GM19324 (cell line): ENCODE results near the gene TIGD6.

ENCODE experiments used
- ATAC-seq: cut with Tn5 transposase; IDR thresholded peaks from one replicate; pipeline ENCODE4 v1.9.1; 2021; ENCODE audit warnings: mild to moderate bottlenecking, moderate library complexity; ENCODE audit not compliant: unreplicated experiment, low FRiP score

Gene TIGD6

DNA sequence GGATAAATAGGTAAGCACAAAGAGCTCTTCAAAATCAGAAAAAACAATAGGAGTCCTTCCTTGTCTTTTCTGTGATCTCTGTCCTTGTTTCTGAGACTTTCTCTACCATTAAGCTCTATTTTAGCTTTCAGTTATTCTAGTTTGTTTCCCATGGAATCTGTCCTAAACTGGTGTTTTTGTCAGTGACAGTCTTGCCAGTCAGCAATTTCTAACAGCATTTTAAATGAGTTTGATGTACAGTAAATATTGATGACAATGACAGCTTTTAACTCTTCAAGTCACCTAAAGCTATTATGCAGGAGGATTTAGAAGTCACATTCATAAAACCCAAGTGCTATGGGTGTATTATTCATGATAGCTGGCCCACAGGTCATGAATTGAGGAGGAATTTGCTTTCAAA is 17.9 kb downstream of the TIGD6 start:
- no peak for ATAC-seq

GRCh38 chr5:149981206-149981605 is 19.2 kb downstream of the TIGD6 start:
- ATAC-seq, result no peak

GRCh38 chr5:149979896-149980295 is 20.6 kb downstream of the TIGD6 start:
- ATAC-seq, result no peak

- ATAC-seq, result no peak
These were observed 25.0 kb downstream of the TIGD6 start for GRCh38 chr5:149975409-149975808.

GRCh38 chr5:149969181-149969930 is 31.1 kb downstream of the TIGD6 start:
- no peak for ATAC-seq

DNA sequence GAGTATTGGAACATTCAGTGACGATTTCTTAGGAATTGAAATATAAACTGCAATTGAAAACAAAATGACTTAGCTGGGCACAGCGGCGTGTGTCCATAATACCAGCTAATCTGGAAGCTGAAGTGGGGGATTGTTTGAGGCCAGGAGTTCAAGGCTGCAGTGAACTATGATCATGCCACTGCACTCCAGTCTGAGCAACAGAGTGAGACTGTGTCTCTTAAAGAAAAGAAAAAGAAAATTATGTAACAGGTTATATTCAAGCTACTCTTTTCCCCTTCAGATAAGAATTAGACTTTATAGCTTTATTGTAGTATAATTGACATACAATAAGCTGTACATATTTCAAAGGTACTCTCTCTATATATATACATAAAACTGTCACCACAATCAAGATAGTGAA is 33.5 kb downstream of the TIGD6 start:
- no peak for ATAC-seq

GRCh38 chr5:149963729-149964128 is 36.7 kb downstream of the TIGD6 start:
- ATAC-seq, result no peak

DNA sequence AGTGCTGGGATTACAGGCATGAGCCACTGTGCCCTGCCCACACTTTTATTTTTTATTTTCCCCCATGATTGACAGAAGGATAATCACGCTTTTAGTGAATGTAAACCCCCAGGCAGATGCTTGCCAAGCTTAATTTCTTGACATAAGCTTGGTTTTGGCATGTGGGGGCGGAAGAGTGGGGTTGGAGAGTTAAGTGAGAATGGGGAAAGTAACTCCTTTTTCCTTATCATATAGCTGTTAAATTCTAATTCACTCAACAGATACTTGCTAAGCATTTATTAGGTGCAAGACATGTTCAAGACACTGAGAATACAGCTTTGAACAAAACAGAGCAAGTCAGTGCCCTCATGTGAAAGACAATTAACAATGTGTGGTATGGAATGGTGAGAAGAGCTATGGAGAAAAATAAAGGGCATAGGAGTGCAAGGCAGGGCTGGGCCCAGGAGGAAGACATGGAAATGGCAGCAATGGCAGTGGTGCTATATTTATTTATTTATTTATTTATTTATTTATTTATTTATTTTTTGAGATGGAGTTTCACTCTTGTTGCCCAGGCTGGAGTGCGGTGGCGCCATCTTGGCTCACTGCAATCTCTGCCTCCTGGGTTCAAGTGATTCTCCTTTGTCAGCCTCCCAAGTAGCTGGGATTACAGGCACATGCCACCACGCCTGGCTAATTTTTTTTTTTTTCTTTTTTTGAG is 37.7 kb downstream of the TIGD6 start:
- ATAC-seq, result no peak

- no peak for ATAC-seq
These were observed 38.5 kb downstream of the TIGD6 start for GRCh38 chr5:149961957-149962409.

- no peak for ATAC-seq
These were observed 39.2 kb downstream of the TIGD6 start for GRCh38 chr5:149961186-149961685.

DNA sequence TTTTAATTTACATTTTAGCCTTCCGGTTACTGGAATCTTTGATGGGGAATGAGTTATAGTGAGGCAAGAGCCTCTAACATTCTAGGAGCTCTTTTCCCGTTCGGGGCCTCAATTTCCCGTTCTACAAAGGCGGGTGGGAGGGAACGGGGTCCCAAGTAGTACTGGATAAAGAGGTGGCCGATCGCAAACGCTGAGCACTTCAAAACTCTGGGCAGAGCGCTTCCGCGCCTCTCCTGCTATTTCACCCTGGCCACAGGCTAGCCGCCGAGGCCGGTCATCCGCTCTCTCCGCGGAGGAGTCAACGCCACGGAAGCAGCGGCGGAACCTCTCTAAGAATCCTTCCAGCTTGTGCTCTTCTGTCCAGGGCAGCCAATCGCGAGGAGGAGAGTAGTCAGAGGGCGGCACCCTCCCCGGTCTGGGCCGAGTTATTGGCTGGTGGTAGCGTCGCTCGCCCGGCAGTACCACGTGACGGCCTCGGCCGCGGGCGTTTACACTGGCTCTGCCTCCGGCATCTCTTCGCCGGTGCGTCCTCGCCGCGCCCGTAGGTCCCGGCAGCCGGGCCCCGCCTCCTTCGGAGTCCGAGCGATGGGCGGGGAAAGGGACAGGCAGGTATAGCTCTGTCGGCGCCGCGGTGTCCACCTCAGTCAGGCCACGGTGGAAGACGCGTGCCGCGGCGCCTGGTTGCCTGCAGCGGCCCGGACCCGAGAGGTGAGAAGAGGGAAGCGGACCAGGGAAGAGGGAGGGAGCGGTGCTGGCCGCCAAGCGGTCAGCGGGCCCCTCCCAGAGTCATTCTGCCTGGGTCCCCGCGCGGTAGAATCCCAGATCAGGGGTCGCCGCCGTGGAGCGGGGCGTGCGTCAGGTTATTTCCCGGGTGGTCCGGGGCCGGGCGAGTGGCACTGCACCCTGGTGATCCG is 39.9 kb downstream of the TIGD6 start, which contains the start of gene SLC26A2:
SLC26A2 (plus strand) TSS at position 487 of the 914 bp plus-strand sequence. CDS start 16,895 bp downstream, outside the sequence.
- peak; percentile 100 for ATAC-seq

DNA sequence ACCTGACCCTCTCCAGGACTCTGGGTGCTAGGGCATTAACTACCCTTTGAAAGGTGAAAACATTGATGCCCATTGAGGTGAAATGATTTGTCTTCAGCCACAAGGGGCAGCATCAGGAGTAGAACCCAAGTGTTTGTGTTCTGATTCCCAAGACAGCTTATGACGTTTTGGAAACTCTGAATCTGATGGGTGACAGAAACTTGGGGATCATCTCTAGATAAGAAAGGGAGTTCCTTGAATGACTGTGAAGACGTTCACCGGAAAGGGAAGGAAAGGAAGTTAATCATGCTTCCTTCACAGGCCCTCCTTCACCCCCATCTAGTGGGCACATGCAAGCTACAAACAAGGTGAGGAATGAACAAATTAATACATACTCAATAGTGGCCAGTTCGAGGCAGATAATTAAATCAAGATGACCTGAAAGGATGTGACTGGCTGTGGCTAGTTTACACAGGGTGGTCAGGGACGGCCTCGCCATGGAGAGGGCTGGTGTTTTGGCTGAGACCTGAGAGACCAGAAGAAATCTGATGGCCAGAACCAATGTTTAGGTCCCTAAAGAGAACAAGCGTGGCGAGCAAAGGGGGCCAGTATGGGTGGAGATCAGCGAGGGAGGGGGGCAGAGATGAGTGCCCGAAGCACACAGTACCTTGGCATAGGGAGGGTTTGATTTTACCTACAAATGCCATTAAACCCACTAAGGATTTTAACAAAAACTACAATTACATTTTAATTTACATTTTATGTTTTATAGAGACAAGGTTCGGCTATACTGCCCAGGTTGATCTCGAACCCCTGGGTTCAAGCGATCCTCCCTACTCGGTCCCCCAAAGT is 40.8 kb downstream of the TIGD6 start:
- no peak for ATAC-seq

DNA sequence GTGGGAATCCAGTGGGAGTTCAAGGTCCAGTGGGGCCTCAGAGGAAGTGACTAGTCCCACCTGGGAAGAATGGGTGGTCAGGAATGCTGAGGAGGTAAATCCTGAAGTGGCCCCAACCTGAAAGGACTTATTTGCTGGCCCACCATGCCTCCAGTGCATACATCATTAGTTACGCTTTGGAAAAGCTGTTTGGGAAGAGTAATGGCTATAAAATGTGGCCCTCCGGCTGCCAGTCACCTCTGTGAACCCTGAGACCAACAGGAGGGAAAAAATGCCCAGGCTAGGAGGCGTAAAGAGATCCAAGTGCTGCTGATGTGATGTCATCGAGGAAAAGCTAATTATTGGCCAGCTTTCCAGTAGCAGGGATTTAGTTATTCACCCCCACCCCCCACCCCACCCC is 42.6 kb downstream of the TIGD6 start:
- no peak for ATAC-seq

DNA sequence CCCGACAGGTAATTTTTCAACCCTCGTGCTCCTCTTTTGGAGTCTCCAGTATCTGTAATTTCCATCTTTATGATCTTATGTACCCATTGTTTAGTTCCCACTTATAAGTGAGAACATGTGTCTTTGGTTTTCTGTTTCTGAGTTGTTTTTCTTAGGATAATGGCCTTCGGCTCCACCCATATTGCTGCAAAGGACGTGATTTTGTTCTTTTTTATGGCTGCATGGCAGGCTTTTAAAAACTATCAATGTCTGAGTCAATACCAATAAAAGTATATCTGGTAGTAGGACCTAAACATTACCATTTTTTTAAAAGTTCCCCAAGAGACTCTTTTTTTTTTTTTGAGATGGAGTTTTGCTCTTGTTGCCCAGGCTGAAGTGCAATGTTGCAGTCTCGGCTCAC is 43.8 kb downstream of the TIGD6 start:
- no peak for ATAC-seq

GRCh38 chr5:149954798-149955197 is 45.7 kb downstream of the TIGD6 start:
- no peak for ATAC-seq

DNA sequence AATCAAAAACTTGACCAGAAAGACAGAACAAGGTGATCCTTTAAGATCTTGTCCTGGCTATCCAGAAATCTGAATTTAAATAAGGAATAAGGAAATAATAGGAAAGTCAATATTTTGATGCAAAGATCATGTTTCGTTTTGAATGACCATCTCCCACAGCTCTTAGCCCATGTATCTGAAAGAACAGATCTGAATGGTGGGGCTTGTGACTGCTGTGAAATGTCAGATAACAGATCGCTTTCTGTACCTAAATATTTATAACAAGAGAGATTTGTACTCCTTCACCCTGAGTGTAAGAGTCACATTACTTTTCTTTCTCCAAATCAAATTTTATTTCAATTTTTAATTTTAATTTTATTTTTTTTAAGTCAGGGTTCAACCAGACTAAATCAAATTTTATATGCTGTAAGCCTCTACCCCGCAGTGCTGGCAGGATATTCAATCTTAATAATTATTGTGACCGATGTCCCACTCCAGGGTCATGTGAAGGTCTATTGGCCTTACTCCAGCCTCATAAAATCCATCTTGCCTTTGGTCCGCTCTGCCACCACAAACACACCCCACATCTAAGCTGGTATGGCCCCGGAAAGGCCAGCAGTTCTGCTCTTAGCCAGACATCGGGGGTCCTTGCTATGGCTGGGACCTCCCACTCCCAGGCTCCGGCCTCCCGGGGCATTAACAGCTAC is 46.9 kb downstream of the TIGD6 start:
- ATAC-seq, result no peak

DNA sequence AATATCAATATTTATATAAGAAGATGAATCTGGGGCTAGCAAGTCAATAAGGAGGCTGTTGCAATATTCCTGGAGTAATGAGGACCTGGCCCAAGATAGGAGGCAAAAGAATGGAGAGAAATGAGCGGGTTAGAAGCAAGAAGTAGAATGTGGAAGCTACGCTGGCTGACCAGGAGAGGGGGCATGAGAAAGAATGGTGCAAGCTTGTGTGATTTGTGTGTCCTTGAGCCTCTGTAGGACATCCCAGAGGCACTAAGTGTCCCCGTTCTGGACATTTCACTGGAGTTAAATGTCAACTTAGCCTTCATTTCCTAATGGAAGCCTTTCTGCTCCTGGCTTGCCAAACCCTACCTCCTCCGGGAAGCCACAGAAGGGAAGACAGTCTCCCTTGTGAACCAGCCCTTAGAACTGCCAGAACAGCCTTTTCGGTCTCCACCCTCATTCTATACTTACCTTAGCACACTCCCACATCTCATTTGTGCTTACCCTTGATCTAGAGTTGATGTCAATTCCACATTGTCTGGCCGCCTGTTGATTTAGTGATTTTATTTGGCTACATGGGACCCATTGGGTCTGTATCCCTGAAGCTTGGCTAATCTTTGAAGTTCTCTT is 49.2 kb downstream of the TIGD6 start:
- ATAC-seq, result no peak

GRCh38 chr5:149948993-149949392 is 51.5 kb downstream of the TIGD6 start:
- no peak for ATAC-seq

GRCh38 chr5:149946118-149946517 is 54.3 kb downstream of the TIGD6 start:
- no peak for ATAC-seq
